GM18873 (cell line): Measurements from ENCODE around the gene PRIM2.
A peak's percentile ranks its signal among the peaks of the same experiment; 100 is the strongest.
"Not testable (repeated sequence)": the region's sequence is repeated elsewhere in the genome, so short reads cannot be mapped to it uniquely, and the experiment has no call there.

ENCODE experiments used
- ATAC-seq: cut with Tn5 transposase; IDR thresholded peaks from one replicate; pipeline ENCODE4 v1.9.1; 2021; ENCODE audit warnings: mild to moderate bottlenecking, moderate library complexity, moderate number of reproducible peaks; ENCODE audit not compliant: unreplicated experiment, low FRiP score

PRIM2 gene

DNA sequence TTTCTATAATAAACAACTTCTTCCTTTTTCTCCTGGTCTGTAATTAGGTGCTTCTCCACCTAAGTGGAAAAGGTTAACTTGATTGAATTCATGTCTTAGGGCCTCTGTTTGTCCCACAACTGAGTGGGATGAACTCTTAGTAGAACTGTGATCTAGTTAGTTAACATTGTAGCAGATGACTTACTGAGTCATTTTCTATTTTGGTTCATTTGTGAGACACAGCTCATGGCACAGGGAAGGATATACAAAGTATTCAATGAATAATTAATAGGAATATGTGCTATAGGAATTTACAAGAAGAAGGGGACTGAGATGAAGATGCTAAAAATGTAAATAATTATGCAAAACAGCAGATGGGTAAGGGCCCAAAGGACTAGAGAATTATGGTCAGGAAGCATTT lies 124.7 kb downstream of the PRIM2 start:
- not testable (repeated sequence) for ATAC-seq

DNA sequence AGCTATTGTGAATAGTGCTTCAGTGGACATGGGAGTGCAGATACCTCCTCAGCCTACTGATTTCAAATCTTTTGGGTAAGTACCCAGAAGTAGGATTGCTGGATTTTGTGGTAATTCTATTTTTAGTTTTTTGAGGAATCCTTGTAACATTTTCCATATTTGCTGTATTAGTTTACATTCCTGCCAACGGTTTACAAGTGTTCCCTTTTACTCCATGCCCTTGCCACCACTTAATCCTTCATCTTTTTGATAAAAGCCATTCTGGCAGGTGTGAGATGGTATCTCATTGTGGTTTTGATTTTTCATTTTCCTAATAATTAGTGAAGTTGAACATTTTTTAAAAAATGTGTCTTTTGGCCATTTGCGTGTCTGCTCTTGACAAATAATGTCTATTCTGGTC lies 125.8 kb downstream of the PRIM2 start:
- not testable (repeated sequence) for ATAC-seq

DNA sequence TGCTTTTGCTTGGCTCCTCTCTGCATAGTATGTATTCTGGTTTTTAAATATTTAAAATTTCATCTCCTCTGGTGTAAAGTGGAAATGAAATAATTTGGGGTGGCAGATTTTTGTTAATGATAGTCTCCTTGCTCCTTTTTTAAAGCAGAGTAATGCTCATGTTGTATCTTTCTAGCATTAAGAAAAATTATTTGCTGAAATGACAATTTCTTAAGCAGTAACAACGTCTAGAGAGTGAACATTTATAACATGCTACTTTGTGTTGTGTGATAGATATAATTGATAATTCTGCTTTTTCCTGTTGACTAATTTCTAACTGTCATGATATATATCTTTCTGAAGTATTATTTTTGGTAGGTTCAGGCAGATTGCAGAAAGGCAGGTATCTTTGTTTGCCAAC lies 127.4 kb downstream of the PRIM2 start:
- ATAC-seq: not testable (repeated sequence)

DNA sequence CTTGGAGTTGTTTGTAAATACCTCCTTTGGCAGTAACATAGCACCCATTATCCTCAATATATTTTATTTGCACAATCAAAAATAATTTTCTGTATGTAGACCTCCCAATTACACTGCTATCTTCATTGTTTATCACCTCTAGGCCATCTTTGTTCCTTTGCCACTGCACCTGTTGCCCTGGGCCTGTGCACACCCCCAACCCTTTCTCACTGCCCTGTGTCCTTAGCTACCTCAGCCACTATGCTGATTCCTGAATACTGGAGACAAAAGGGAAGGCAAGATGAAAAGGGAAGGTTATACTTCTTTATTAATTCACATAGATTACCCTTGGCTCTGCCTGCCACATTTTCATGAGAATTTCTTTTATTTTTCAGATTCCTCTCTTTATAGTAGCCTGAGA lies 127.9 kb downstream of the PRIM2 start:
- ATAC-seq: peak; percentile 25

DNA sequence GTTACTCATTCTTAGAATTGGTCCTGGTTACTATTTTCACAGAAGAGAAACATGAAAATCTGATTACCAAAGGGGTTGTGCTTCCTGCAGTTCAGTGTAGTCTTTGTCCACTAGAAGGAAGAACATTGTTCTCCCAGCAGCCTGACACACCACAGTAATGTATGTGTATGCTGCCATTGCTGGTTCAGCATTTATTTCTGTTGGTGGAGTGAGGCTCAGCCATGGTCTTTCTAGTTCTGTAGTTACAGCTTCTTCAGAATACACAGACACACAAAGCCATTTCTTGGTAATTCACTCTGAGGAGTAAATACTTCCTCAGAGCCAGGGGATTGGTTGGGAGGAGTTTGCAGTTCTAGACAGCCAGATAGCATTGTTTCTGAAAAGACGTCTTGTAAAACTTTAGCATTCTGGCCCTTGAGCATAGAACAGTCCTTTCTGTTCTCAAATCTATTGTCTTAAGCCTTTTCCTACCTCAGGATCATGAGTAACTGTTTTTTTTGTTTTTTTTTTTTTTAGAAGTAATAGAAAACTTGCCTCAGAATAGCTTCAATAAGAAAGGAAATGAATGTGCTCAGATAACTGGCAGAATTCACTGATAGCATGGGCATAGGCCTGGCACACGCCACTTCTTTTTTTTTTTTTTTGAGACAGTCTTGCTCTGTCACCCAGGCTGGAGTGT lies 128.5 kb downstream of the PRIM2 start:
- peak; percentile 60 for ATAC-seq

DNA sequence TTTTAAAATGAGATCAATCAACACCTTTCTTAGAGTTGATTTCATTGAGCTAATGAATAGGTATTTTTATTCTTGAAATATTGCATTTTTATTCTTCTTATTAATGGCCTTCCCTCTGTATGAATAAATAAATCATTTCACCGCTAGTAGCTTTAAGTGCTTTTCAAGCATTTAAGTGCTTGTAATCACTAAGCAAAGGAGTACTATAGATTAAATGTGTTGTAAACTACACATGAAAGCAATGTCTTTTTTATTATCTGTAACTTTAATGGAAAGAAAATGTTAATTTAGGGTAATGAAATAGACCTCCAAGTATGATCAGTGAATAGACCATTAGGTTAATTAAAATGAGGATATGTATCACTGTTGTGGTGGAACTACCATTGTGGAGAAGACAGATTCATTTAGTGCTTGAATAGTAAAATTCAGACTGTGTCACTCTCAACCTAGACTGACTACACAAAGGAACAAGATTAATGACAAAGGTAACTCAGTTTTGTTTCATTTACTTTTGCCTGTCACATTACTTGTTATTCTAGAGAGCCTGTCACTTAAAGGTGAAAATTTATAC lies 132.2 kb downstream of the PRIM2 start:
- not testable (repeated sequence) for ATAC-seq

DNA sequence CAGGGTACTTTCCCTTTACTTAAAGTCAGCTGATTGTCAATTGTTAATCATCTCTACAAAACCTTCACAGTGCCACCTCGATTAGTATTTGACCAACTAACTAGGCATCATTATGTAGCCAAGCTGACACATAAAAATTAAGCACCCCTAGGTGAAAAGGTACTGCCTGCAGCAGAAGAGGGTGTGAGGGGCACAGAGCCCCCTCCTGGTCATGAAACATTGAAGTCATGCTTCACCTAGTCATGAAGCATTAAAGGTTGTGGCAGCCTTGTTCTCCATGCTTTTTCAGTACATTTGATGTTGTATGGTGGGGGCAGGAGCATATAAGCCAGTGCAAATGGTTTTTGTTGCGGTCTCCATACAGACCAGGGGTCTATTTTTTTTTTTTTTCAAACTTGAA lies 142.4 kb downstream of the PRIM2 start:
- not testable (repeated sequence) for ATAC-seq

DNA sequence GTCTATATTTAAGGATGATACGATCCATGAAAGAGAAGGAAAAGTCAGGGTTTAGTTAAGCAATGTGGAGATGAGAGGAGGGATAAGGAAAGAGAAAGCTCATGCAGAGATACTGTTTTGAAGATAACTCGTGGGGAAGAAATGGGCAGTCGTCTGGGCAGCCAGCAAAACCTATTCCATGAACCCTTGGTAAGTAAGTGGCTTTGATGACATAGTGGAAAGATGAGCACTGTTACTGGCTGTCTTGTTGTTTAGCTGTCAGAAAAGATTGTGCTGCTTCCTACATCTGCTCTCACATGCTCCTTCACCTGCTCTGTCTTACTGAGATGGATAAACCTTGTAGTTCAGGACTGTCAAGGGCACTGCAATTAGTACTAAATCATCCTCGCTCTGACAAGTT lies 143.6 kb downstream of the PRIM2 start:
- not testable (repeated sequence) for ATAC-seq

DNA sequence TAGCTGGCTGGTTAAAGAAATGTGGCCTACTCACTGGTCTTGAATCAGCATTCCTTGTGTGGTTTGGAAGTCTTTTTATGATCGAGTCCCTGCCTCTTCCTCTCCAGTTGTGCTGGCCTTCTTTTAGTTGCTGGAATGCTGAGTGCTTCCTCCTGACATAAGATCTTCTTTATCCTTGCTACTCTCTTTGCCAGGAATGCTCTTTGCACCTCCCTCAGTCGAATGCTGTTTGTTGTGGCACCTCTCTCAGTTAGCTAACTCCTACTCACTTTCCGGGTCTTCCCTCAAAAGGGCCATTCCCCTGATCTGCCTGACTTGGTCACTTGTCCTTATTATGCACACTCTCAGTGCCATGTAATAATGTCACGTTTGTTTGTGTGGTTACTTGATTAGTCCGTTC lies 146.4 kb downstream of the PRIM2 start:
- not testable (repeated sequence) for ATAC-seq

DNA sequence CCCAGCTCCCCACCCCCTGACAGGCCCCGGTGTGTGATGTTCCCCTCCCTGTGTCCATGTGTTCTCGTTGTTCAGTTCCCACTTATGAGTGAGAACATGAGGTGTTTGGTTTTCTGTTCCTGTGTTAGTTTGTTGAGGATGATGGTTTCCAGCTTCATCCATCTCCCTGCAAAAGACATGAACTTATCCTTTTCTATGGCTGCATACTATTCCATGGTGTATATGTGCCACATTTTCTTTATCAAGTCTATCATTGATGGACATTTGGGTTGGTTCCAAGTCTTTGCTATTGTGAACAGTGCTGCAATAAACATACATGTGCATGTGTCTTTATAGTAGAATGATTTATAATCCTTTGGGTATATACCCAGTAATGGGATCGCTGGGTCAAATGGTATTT lies 148.5 kb downstream of the PRIM2 start:
- not testable (repeated sequence) for ATAC-seq

DNA sequence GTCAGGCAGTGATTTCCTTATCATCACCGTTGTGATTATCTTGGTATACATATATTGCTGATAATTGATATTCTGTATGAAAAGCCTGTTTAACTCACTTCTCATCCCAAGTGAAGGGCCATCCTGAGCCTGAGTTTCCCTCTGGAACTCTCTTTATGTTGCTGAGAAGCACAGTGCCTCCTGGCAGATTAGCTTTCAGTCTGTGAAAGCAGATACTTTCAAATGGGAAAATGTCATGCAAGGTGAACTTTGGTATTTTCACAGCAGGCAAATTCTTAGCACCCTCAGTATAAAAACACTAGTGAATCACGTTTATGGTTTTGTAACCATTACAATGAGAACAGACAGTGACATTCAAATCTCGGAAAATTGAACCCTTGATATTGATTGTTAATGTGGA lies 151.6 kb downstream of the PRIM2 start:
- no peak for ATAC-seq

DNA sequence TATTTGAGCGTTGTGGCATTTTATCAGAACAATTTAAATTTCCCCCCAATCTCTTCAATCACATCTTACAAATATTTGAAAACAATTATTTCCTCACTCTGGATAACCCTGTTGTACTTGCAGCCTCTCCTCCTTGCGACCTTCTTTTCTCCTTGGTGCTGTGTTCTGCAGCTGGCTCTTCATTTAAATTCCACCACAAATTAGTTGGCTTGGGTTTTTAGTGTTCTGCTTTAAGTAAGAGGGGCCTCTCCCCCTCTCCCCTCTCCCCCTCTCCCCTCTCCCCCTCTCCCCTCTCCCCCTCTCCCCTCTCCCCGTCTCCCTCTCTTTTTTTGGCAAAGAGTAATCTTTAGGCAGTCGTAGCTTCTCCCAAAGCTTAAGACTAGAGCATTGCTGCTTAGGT lies 152.7 kb downstream of the PRIM2 start:
- not testable (repeated sequence) for ATAC-seq

DNA sequence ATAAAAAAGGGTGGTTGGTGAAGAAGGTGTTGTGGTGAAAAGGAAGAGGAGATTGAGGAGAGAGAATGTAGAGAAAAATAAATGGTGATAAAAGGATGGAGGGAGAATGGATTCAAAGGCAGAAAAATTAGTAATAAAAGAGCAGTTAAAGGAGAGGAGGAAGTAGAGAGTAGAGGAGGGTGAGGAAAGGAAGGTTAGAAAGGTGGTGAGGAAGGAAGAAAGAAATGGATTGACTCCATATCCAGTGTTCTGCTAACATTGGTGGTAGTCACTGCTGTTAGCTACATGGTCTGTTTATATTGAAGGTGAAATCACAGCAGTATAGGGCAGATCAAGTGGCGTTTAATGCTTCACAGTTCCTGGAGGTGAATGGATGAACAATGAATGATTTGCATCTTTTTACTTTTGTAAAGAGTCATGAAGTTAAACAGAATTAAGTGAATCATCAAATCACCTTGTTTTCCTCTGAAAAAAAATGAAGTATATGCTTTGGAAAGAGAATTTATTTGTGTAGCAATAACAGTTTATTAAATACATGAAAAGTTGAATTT lies 154.0 kb downstream of the PRIM2 start:
- not testable (repeated sequence) for ATAC-seq

DNA sequence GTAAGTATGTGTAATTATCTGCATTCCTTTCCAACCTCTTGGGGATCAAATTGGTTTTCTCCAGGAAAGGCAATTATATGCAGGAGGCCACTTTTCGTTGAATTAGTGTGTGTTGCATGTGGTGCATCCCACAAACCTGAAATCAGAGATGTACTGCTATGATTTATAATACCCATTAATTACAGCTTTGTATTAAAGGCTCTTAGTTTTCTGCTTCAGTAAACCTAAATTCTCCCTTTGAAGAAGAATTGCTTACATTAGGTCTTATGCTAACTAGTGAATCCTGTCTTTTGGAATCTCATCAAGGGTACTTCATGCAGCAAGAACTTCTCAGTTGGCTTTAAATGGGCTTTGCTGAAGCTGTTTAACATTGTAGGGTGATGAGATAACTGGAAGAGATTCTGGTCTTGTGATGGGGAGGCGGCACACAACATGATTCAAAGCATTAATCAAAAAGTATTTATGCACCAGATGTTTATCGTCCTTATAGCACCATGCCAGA lies 155.5 kb downstream of the PRIM2 start:
- ATAC-seq: not testable (repeated sequence)

DNA sequence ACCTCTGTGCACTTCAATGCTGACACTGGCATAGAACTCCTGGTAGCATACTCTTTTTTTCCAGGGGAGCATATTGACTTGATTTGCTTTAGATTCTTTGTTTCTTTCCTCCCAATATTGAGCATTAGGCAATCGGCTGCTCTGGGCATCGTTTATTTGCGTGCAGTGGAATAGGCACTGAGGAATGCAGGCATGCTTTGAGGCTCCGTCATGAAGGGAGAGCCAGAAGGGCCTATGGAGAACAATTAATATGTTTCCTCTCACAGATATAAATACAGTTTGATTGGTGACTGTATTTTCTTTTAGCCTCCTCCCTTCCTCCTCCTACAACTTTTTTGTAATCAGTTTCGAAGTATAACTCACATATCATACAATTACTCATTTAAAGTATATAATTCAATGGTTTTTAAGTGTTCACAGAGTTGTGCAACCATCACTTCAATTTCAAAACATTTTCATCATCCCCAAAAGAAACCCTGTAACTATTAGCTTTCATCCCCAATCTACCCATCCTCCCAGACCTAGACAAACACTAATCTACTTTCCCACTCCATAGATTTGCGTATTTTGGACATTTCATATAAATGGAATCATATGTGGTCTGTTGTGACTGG lies 157.5 kb downstream of the PRIM2 start:
- ATAC-seq: not testable (repeated sequence)

DNA sequence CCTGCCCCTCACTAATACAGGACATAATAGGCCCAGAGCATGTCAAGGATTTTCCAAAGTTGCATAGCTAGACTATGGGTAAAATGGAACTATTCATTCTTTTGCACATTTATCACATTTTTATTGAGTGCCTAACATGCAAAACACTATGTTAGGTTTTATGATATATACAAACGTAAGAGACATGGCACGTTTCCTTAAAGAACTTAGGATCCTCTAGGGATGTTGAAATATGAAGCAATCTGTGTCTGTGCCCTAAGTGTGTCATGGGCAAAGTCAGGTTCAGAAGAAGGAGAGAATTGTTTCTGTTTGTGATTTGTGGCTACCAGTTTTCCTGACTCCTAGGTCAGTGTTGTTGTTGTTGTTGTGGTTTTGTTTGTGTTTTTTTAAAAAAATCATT lies 158.2 kb downstream of the PRIM2 start:
- not testable (repeated sequence) for ATAC-seq

DNA sequence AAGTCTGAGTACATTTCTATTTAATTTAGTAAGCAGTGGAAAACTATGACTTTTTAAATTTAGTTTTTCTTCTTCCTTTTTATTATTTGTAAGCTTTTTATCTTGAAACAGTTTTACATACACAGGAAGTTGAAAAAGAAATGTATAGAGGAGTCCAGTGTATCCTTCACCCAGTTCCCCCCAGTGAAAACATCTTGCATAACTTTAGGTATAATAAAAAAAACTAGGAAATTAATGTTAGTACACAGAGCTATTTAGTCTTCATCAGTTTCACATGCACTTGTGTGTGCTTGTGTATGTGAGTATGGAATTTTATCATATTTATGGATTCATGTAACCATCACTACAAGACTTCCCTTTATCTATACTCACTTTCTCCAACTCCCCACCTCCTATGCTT lies 162.8 kb downstream of the PRIM2 start:
- not testable (repeated sequence) for ATAC-seq

DNA sequence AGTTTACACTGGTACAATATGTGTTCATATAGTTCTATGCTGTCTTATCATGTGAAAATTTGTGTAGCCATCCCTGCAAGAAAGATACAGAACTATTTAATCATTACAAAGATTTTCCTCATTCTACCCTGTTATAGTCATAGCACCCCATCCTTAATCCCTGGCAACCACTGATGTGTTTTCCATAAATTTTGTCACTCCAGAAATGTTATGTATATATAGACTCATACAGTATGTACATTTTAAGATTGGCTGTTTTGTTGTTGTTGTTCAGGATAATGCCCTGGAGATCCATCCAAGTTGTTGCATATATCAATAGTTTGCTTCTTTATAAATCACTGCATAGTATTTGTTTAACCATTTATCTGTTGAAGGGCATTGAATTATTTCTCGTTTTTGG lies 163.7 kb downstream of the PRIM2 start:
- ATAC-seq: not testable (repeated sequence)

DNA sequence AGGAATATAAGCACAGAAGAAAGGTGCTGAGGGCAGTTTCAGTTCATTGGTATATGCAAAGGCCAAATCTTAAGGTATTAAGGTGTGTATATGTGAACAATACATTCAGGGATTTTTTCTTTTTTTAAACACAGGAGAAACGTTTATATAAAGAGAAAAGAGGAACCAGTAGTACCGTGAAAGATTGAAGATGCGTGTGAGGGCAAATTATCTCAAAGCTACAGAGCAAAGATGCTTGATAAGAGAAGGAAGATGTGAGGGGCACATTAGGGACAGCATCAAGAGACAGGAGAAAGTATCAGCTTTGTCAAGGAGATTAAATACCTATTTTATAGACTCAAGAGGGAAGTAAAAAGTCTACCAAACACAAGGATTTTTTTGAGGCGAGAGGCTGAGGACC lies 165.0 kb downstream of the PRIM2 start:
- not testable (repeated sequence) for ATAC-seq

DNA sequence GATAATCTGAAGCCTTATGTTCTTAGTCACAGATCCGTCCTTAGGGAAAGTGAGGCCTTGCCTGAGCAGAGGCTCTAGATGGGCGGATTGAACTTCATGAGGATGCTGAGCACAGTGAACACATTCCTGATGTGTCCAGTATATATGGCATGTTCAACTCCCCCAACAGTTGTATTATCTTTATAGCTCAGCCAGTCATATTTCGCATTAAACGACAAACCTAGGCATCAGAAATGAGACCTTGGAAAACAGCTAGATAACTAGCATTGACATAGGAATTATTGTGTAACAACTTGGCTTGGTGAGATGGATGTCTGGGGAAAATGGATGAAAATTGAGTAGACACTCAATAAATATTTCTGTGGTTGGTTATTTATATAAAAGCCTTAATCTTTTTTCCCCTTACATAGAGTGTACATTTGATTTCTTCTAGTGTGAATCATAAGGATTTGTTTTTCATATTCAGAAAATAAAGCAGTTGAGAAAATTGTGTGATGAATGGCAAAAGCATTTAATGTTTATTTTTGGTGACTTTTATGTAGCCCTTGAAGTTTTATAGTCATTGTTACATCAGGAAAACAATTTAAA lies 169.2 kb downstream of the PRIM2 start:
- not testable (repeated sequence) for ATAC-seq

DNA sequence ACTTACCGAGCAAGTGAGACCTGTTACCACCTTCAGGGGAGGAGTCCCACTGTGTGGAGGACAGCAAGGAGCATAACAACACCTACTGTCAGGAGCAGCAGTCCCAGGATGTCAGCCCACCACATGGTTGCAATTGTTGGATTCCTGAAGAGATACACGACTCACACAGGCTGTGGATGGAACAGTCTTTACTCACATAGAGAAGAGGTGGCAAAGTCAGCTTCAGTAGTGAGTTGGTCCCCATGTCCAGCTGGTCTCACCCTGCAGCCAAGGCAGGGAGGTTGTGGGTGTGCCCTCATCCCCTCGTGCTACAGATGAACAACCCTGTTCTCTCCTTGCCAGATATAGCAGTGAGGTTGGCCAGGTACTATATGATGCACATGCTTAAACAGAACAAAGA lies 171.1 kb downstream of the PRIM2 start:
- not testable (repeated sequence) for ATAC-seq
